ENCODE data around the gene ADAMTS9.

GRCh38 chr3:64674591-64675076, 13.2 kb downstream of the ADAMTS9 start:
- TF ChIP-seq POLR2AphosphoS5 (IDR thresholded peaks at IDR 0.05; ENCODE audit: low read depth, low read length), result no peak
- no peak for TF ChIP-seq POLR2A (IDR thresholded peaks at IDR 0.05; ENCODE audit: low read depth, low read length)
- no peak for TF ChIP-seq TAF1 (IDR thresholded peaks at IDR 0.05; ENCODE audit: borderline replicate concordance, low read depth, low read length)
